DLD1 (cell line): Measurements from ENCODE around the gene NREP.

Experiments used
- in situ Hi-C: cut with HindIII; loops from 2 replicates; pipeline ENCODE4 v1.10.0; 2017; ENCODE audit warnings: low sequenced_read_pairs

Gene NREP

DNA sequence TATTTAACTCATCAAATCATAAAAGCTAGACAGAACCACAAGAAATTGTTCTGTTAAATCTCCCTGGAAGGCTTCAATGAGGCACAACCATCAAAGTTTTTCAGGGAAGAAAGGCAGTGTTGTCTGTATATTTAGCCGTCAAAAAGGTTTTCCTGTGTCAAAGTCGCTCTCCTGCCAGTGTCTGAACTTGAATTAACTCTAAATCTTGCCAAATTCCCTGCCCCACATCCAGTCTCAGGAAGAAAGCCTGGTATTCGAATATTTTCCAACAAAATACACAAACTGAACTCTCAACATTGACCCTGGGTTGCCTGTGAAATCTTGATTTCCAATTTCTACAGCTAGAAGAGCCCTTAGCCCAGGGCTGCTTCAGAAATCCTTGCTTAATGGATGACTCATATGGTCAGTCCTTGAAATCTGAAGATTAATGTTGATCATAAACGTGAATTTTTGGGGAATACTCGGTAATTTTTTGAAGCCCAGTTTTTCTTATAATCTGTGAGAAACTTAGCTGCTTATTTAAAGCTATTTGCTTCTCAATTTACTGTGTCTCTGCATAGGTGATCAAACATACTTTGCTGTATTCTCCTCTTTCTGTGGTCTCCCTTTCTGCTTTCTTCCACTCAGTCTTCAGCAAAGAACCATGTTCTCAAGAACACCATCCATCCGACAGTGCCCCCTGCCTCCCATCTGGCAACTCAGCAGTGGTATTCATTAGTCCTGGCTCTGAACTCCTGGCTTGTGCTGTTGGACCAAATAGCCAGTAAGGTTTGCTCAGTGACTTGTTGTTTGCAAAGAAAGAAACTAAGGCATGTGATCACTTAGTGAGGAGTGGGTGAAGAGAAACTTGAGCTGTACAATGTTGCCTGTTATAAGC, 58.9 kb downstream of the NREP start:
- in situ Hi-C loops, result no loop called here

DNA sequence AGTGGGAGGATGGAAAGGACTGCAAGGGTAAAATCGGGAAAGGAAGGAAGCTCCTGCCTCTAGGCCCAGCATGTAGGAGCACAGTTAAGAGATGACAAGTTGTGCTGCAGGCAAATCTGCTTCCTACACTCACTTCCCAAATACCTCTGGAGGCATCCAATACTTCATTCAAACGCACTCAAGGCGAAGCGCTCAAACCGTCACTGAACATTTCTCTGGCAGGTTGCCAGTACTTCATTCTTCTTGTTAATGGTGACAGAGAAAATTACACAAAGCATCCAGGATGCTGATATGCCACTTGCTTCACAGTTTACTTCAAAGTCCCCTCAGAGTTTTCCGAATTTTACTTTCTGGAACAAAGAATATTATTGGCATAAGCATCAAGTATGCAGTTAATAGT, 59.8 kb downstream of the NREP start:
- in situ Hi-C loops, result no loop called here

DNA sequence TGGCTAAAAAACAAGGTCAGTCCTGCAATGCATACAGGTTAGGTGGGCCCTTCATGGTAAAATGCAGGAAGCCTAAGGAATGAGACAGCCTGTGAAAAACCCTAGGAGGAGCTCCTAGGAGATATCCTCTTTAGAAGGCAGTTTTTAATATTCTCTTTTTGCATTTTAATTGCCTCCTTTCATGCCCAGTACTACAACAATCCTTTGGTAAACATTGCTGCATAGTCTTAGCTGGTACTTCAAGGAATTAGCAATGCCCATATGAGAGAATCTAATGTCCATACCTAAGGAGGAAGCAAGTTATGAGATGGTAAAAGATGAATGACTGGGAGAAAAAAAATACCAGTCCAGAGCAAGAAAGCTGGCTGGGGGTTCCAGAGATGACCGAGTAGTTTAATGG, 61.0 kb downstream of the NREP start:
- in situ Hi-C loops, result no loop called here

DNA sequence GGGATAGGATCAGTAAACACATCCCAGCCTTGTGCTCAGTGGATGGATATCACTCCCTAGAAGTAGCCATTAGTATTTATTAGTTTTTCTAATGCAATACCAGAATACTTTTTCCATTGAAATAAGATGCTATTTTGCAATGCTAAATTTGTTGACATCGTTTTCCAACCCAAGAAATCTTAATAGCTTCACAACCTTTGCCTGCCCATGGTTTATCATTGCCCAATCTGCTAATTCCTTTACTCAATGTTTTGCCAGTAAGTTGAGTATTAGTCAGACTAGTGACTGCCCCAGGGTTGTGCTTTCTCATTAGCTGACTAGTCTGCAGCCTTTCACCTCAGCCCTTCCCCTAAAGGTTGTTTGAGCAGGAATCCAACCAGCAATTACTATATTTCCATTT, 62.9 kb downstream of the NREP start:
- in situ Hi-C loops, result no loop called here

DNA sequence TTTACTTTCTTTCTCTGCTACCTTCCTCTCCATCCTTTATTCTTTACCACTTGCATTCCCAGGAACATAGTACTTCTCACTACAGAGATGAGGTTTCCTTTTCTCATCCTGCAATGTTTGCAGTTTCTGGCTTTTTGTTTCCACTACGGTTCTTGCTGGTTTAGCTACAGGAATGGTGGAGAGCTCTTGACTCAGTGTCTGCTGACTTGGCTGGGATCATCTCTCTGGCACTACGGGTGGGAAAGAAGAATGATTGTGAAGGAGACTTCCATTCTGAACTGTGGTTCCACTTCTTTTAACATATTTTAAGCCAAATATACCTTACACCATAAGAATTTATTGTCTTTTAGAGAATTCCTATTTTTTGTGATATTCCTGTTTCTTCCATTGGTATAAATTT, 65.1 kb downstream of the NREP start:
- in situ Hi-C loops, result no loop called here

DNA sequence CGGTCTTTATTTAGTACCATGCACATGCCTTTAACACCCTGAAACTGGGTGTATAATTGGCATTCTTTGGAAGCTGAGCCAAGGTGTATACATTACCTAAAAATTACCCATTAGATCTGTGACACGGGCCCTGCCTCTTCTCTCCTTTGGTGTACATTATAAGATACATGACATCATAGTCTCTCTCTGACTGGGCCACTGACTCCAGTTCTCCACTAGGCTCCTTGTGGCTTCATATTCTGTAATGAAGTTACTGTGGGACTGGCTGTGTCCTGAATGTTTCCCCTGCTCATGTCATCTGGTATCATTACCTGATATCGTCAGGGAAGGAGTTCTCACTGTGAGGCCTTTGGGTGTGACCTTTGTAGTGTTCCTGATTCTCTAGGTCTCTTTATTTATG, 65.5 kb downstream of the NREP start:
- in situ Hi-C loops, result no loop called here

DNA sequence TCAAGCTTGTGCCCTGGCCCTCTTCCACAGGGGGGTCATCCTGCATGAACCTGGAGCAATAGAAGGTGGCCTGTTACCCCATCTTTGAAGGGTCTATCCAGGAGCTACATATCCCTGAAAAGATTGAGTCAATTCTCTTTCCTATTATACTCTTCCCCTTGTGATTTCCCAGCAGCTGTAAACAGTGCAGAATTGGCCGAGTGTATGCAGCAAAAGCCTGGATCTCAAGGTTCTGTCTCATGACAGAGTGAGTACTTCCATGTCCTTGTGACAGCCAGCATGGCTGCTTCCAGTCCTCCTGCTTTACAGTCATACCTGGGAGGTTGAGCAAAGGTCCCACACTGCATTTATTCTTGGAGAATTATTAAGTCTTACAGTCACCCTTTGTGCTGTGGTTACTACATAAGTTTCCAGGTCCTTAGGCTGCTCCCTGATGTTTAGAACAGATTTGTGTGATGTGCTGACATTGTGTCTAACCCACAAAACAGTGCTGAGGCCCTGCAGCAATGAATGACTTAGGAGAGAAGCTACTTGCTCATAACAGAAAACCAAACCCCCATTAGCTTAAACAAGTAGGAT, 67.5 kb downstream of the NREP start:
- in situ Hi-C loops, result no loop called here

DNA sequence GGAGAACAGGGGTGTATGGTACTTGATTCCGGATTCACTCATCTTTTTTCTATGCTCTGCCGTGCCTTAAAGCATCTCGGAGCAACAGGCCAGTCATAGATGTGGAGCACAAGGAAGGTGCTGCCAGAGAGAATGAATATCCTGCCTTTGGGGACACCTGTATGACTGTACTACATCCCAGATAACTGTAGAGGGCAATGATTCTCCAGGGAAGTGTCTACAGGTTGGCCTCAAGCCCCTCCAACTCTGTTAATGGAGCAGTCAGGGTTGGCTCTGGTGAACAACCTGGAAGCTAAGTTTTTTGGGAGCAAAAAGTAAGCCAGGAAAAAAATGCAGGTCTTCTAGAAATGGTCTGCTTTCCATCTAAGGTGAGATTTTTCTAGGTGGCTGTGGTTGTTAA, 71.0 kb downstream of the NREP start:
- in situ Hi-C loops, result no loop called here

DNA sequence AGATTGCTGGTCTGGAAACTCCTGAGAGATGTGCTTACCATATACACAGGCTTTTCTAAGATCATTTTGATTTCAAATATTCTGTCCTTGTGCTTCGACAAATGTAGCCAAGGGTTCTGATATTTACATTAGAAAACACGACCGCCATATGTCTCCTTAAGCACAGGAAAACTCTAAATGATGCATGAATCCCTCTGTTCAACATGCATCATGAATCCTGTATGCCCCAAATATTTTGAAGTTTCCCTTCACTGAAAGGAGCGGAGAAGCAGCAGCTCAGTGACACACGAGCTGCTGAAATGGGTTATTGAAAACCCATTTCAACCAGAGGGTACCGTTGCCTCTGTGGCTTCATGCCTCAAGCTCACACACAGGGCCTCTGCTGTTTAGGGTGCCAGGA, 74.4 kb downstream of the NREP start:
- in situ Hi-C loops, result no loop called here

DNA sequence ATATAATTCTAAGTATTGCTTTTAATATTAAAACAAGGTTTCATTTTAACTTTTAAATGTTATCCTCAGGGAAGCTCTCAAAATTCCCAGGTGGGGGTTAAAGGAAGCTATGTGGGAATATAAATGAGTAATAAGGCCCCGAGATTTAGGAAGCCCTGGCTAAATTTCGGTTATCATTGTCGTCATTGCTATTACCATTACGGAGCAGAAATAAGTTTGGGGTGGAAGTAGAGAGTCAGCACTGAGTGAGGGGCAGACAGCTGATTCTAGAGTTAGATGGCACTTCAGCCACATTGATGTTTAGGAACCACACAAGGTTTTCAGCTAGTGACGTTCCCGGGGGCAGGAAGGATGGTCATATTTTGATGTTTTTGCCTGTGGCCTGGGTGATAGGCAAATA, 74.9 kb downstream of the NREP start:
- in situ Hi-C loops, result no loop called here

DNA sequence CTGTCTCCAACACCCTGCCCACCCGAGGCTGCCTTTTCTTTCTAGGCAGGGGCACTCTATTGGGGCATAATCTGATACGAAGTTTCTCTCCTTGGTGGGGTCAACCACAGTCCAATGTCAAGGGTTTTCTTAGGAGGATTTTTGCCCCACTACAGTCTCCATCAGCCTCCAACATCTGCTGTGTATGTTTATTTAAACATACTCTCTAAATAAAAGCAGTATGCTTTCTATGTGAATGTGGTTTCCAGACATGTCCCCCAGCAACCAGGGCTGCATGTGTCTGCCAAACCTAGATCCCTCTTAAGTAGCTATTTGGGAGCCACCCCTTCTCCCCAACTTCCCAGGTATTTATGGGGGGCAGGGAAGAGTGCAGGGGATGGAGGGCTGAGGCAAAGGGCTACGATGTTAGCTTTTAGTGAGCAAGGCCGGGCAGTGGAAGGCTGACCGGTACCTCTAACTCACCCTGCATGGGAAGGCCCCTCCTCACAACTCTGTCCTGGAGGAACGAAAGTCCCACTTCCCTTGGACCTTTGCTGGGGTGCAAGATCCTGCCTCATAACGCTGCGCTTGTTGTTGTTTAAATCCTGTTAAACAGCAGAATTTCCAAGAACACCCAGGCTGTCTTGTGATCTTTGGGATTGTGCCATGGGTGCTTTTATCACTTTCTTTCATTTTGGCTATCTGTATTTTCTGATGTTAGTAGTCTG, 75.4 kb downstream of the NREP start:
- in situ Hi-C loops, result no loop called here

DNA sequence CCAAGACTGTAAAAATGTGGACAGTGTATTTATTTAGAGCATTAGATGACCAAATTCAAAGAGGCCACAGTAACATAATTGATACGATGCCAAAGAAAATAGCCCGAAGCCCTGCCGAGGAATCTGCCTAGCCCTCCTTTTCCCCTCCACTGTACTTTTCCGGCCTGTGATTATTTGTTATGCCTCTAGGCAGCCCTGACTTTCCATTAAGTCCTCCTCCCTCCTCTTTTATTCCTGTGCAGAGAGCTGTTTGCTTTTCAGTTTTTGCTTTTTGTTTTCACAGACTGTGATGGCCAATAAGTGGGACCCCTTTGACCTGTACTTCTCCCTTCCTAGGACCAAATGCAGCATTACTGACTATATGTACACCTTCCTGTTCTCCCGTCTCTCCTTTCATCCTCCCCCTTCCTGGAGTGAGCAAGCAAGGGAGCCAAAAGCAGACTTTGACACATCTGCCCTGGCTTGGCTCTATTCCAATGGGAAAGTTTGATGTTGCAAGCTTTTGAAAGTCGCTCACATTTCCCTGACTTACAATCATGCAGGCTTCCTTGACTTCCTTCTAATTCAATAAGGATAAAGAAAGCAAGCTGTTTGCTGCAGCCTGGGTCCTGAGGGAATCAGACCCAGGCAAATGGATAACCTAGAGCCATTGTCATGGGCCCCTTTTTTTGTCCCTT, 76.1 kb downstream of the NREP start:
- in situ Hi-C loops, result no loop called here

DNA sequence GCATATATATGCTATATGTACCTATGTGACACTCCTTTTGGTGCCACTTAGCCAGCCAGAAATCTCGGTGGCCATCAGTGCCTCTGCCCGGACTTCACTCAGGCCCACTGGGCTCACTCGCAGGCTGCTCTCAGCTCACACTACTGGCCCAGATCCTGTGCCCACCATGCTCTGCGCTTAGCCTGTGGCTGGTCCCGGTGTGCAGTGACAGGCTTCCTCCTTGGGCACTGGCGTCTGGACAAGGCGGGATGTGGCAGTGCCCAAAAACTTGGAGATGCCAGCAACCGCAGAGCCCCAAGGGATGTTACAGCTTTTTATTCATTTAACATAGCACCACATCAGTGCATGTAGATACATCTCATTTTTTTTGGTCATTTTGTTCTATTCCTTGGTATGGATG, 77.4 kb downstream of the NREP start:
- in situ Hi-C loops, result no loop called here
